Activated naive CD4-positive, alpha-beta T cell treated with anti-CD3 and anti-CD28 coated beads, Interleukin-2, amount 10 ng/mL, durations not matched to agents 7 days and 5 days (primary cell): Measurements from ENCODE around the gene SHROOM3.

Source experiments
- CTCF ChIA-PET: fragments of 350-600 bp; sonication (Branson Sonifier 250); formaldehyde crosslinking; loops from one replicate; lab custom pipeline; 2021; ENCODE audit warnings: antibody characterized with exemption; lab: Charles Lee
- DNase-seq: peaks from one replicate; pipeline ENCODE4 v3.0.0-alpha.2; 2020
- H3K27ac Mint-ChIP-seq: one replicate; pipeline ENCODE4 v1.8.0; 2021; ENCODE audit warnings: mild to moderate bottlenecking, moderate library complexity, mixed read lengths
- H3K27me3 Mint-ChIP-seq: one replicate; pipeline ENCODE4 v1.8.0; 2021; ENCODE audit warnings: mild to moderate bottlenecking, mixed read lengths
- H3K36me3 Mint-ChIP-seq: one replicate; pipeline ENCODE4 v1.8.0; 2021; ENCODE audit warnings: mixed read lengths
- H3K4me1 Mint-ChIP-seq: one replicate; pipeline ENCODE4 v1.8.0; 2021; ENCODE audit warnings: mixed read lengths
- H3K4me3 Mint-ChIP-seq: one replicate; pipeline ENCODE4 v1.8.0; 2021; ENCODE audit warnings: mild to moderate bottlenecking, moderate library complexity, mixed read lengths
- H3K9me3 Mint-ChIP-seq: one replicate; pipeline ENCODE4 v1.8.0; 2021; ENCODE audit warnings: mixed read lengths

SHROOM3 gene

GRCh38 chr4:76679691-76680090 lies 244.7 kb downstream of the SHROOM3 start:
- Mint-ChIP-seq H3K9me3 (no peaks in the 10 kb centered on the region), H3K4me3 (no peak overlapping the region), H3K36me3 (no peaks in the 10 kb centered on the region), H3K27me3 (peaks cover 22% of the 10 kb centered on the region), H3K27ac (no peak overlapping the region), H3K4me1 (no peaks in the 10 kb centered on the region)
- CTCF ChIA-PET = no interaction called here
- no peak for DNase-seq

GRCh38 chr4:76680952-76681351 lies 245.9 kb downstream of the SHROOM3 start:
- no peak for DNase-seq
- no peak overlapping the region for H3K4me3 Mint-ChIP-seq
- H3K9me3 Mint-ChIP-seq = no peaks in the 10 kb centered on the region
- peaks cover 26% of the 10 kb centered on the region for H3K27me3 Mint-ChIP-seq
- H3K4me1 Mint-ChIP-seq = no peaks in the 10 kb centered on the region
- H3K36me3 Mint-ChIP-seq = no peaks in the 10 kb centered on the region
- CTCF ChIA-PET = no interaction called here
- H3K27ac Mint-ChIP-seq = no peak overlapping the region

GRCh38 chr4:76681996-76682395 lies 247.0 kb downstream of the SHROOM3 start:
- CTCF ChIA-PET = no interaction called here
- Mint-ChIP-seq H3K27me3 (peaks cover 32% of the 10 kb centered on the region), H3K27ac (no peak overlapping the region), H3K4me3 (no peak overlapping the region), H3K9me3 (no peaks in the 10 kb centered on the region), H3K36me3 (no peaks in the 10 kb centered on the region), H3K4me1 (no peaks in the 10 kb centered on the region)
- no peak for DNase-seq

- no peaks in the 10 kb centered on the region for H3K36me3 Mint-ChIP-seq
- no peaks in the 10 kb centered on the region for H3K9me3 Mint-ChIP-seq
- H3K4me1 Mint-ChIP-seq = no peaks in the 10 kb centered on the region
- no peak overlapping the region for H3K27ac Mint-ChIP-seq
- H3K27me3 Mint-ChIP-seq = peaks cover 43% of the 10 kb centered on the region
- DNase-seq = no peak
- no peak overlapping the region for H3K4me3 Mint-ChIP-seq
- CTCF ChIA-PET = no interaction called here
Observed at GRCh38 chr4:76683144-76683543, 248.1 kb downstream of the SHROOM3 start.

GRCh38 chr4:76687746-76688448 lies 252.9 kb downstream of the SHROOM3 start:
- CTCF ChIA-PET = no interaction called here
- H3K4me3 Mint-ChIP-seq = no peak overlapping the region
- H3K36me3 Mint-ChIP-seq = no peaks in the 10 kb centered on the region
- peaks cover 15% of the 10 kb centered on the region for H3K4me1 Mint-ChIP-seq
- peaks cover 70% of the 10 kb centered on the region for H3K27me3 Mint-ChIP-seq
- H3K9me3 Mint-ChIP-seq = no peaks in the 10 kb centered on the region
- H3K27ac Mint-ChIP-seq = no peak overlapping the region
- no peak for DNase-seq

GRCh38 chr4:76688619-76689144 lies 253.7 kb downstream of the SHROOM3 start:
- no peaks in the 10 kb centered on the region for H3K36me3 Mint-ChIP-seq
- no peak overlapping the region for H3K27ac Mint-ChIP-seq
- H3K9me3 Mint-ChIP-seq = no peaks in the 10 kb centered on the region
- H3K4me1 Mint-ChIP-seq = peaks cover 15% of the 10 kb centered on the region
- H3K4me3 Mint-ChIP-seq = peak overlapping the region; percentile 30
- H3K27me3 Mint-ChIP-seq = peaks cover 69% of the 10 kb centered on the region
- no peak for DNase-seq
- CTCF ChIA-PET = no interaction called here

- no peak overlapping the region for H3K27ac Mint-ChIP-seq
- no peak overlapping the region for H3K4me3 Mint-ChIP-seq
- peak; percentile 29 for DNase-seq
- peaks cover 68% of the 10 kb centered on the region for H3K27me3 Mint-ChIP-seq
- H3K36me3 Mint-ChIP-seq = no peaks in the 10 kb centered on the region
- peaks cover 15% of the 10 kb centered on the region for H3K4me1 Mint-ChIP-seq
- H3K9me3 Mint-ChIP-seq = no peaks in the 10 kb centered on the region
- CTCF ChIA-PET = no interaction called here
Observed at GRCh38 chr4:76689145-76689817, 254.3 kb downstream of the SHROOM3 start.

- H3K27me3 Mint-ChIP-seq = peaks cover 64% of the 10 kb centered on the region
- CTCF ChIA-PET = interaction anchor here (0.6 kb wide), 1 partner anchor 357 kb away, joined by 3 read pairs; no protein-coding TSS in a partner anchor
Observed at GRCh38 chr4:76690011-76690905, 255.2 kb downstream of the SHROOM3 start.

GRCh38 chr4:76690906-76691275 lies 255.9 kb downstream of the SHROOM3 start:
- H3K27me3 Mint-ChIP-seq = peaks cover 65% of the 10 kb centered on the region
- H3K36me3 Mint-ChIP-seq = no peaks in the 10 kb centered on the region
- H3K9me3 Mint-ChIP-seq = no peaks in the 10 kb centered on the region
- CTCF ChIA-PET = interaction anchor here (0.6 kb wide), 1 partner anchor 356 kb away, joined by 3 read pairs; no protein-coding TSS in a partner anchor
- peaks cover 15% of the 10 kb centered on the region for H3K4me1 Mint-ChIP-seq
- DNase-seq = no peak
- H3K27ac Mint-ChIP-seq = no peak overlapping the region
- no peak overlapping the region for H3K4me3 Mint-ChIP-seq

More at GRCh38 chr4:76690011-76690905, 255.2 kb downstream of the SHROOM3 start:
- H3K27ac Mint-ChIP-seq = peak overlapping the region; percentile 54
- H3K4me3 Mint-ChIP-seq = no peak overlapping the region
- DNase-seq = no peak
- no peaks in the 10 kb centered on the region for H3K9me3 Mint-ChIP-seq
- peaks cover 15% of the 10 kb centered on the region for H3K4me1 Mint-ChIP-seq
- no peaks in the 10 kb centered on the region for H3K36me3 Mint-ChIP-seq

GRCh38 chr4:76691807-76692582 lies 257.0 kb downstream of the SHROOM3 start:
- Mint-ChIP-seq H3K4me3 (no peak overlapping the region), H3K36me3 (no peaks in the 10 kb centered on the region), H3K27ac (no peak overlapping the region), H3K27me3 (peaks cover 66% of the 10 kb centered on the region), H3K9me3 (no peaks in the 10 kb centered on the region), H3K4me1 (peaks cover 15% of the 10 kb centered on the region)
- CTCF ChIA-PET = no interaction called here
- DNase-seq = no peak

- Mint-ChIP-seq H3K27me3 (peaks cover 62% of the 10 kb centered on the region), H3K4me3 (no peak overlapping the region), H3K36me3 (no peaks in the 10 kb centered on the region), H3K27ac (no peak overlapping the region), H3K9me3 (no peaks in the 10 kb centered on the region), H3K4me1 (peaks cover 22% of the 10 kb centered on the region)
- CTCF ChIA-PET = no interaction called here
- DNase-seq = no peak
Observed at GRCh38 chr4:76692761-76693160, 257.7 kb downstream of the SHROOM3 start.

GRCh38 chr4:76694056-76694455 lies 259.0 kb downstream of the SHROOM3 start:
- Mint-ChIP-seq H3K27me3 (peaks cover 53% of the 10 kb centered on the region), H3K36me3 (no peaks in the 10 kb centered on the region), H3K4me1 (peaks cover 17% of the 10 kb centered on the region), H3K4me3 (no peak overlapping the region), H3K9me3 (no peaks in the 10 kb centered on the region), H3K27ac (no peak overlapping the region)
- DNase-seq = no peak
- CTCF ChIA-PET = no interaction called here

- H3K9me3 Mint-ChIP-seq = no peaks in the 10 kb centered on the region
- H3K4me1 Mint-ChIP-seq = peaks cover 9% of the 10 kb centered on the region
- H3K36me3 Mint-ChIP-seq = no peaks in the 10 kb centered on the region
- no peak overlapping the region for H3K27ac Mint-ChIP-seq
- peaks cover 36% of the 10 kb centered on the region for H3K27me3 Mint-ChIP-seq
- DNase-seq = no peak
- CTCF ChIA-PET = no interaction called here
- H3K4me3 Mint-ChIP-seq = no peak overlapping the region
Observed at GRCh38 chr4:76696109-76696508, 261.1 kb downstream of the SHROOM3 start.
